SK-MEL-5 (cell line): Measurements from ENCODE around the gene APOC1. TPM values are rescaled to one million over a fixed set of nuclear protein-coding genes. Genes with fewer than 3 reads are reported as not detected.
"Not testable (repeated sequence)": the region's sequence is repeated elsewhere in the genome, so short reads cannot be mapped to it uniquely, and the experiment has no call there.

Source experiments
- DNase-seq: peaks from one replicate; pipeline ENCODE4 v3.0.0-alpha.2; 2016; ENCODE audit warnings: low read depth, low spot score
- in situ Hi-C: cut with HindIII; loops from 2 replicates; pipeline ENCODE4 v1.10.0; 2016; ENCODE audit warnings: low sequenced_read_pairs, high pct_unique_total_duplicates, low pct_unique_long_range_greater_than_20kb
- polyA plus RNA-seq, 2 experiments: library from polyadenylated mRNA; depleted of rRNA; stranded (reverse); fragments of >200 nt; gene quantifications; 2 replicates each; pipeline ENCODE4 v1.2.3, GENCODE V29; 2015
- total RNA-seq: library from RNA; depleted of rRNA; stranded (reverse); fragments of >200 nt; shearing (Covaris generic); gene quantifications from 2 replicates; pipeline ENCODE4 v1.2.3, GENCODE V29; 2014; rRNA removed

APOC1 gene
- total RNA-seq = 17.3 and 34.2 TPM in 2 replicates
- 10.3 and 18.6 TPM in 2 replicates for polyA plus RNA-seq (2015; cell fraction: cytosol; rRNA removed)
- polyA plus RNA-seq (2015; cell fraction: nucleus; rRNA removed) = not detected in 2 replicates

GRCh38 chr19:44914433-44915206 lies at the start of gene APOC1:
Gene APOC1 (plus strand): TSS chr19:44914608. CDS start chr19:44914892, 284 bp downstream.
- in situ Hi-C loops = not testable (repeated sequence)
- DNase-seq = peak; percentile 90

GRCh38 chr19:44865196-44865767 lies 49.1 kb upstream of the APOC1 start:
- DNase-seq = no peak
- in situ Hi-C loops = no loop called here

GRCh38 chr19:44866664-44867063 lies 47.7 kb upstream of the APOC1 start:
- no peak for DNase-seq
- in situ Hi-C loops = no loop called here

GRCh38 chr19:44867578-44867977 lies 46.8 kb upstream of the APOC1 start:
- in situ Hi-C loops = no loop called here

GRCh38 chr19:44869733-44870470 lies 44.5 kb upstream of the APOC1 start:
- in situ Hi-C loops = no loop called here
- DNase-seq = no peak

More at GRCh38 chr19:44867578-44867977, 46.8 kb upstream of the APOC1 start:
- no peak for DNase-seq

- in situ Hi-C loops = no loop called here
- DNase-seq = no peak
Measured at GRCh38 chr19:44871809-44872208, 42.6 kb upstream of the APOC1 start.

- no peak for DNase-seq
- in situ Hi-C loops = no loop called here
Measured at GRCh38 chr19:44872661-44873060, 41.7 kb upstream of the APOC1 start.

GRCh38 chr19:44874317-44874716 lies 40.1 kb upstream of the APOC1 start:
- in situ Hi-C loops = no loop called here
- DNase-seq = no peak

- DNase-seq = no peak
- in situ Hi-C loops = no loop called here
Measured at GRCh38 chr19:44875666-44876451, 38.5 kb upstream of the APOC1 start.

- DNase-seq = no peak
- in situ Hi-C loops = no loop called here
Measured at GRCh38 chr19:44876930-44877535, 37.4 kb upstream of the APOC1 start.

- DNase-seq = no peak
- in situ Hi-C loops = no loop called here
Measured at GRCh38 chr19:44878120-44878865, 36.1 kb upstream of the APOC1 start.

GRCh38 chr19:44879309-44880065 lies 34.9 kb upstream of the APOC1 start:
- in situ Hi-C loops = no loop called here
- no peak for DNase-seq

GRCh38 chr19:44882063-44882462 lies 32.3 kb upstream of the APOC1 start:
- in situ Hi-C loops = no loop called here

GRCh38 chr19:44882619-44883397 lies 31.6 kb upstream of the APOC1 start:
- DNase-seq, in situ Hi-C loops: not testable (repeated sequence)

More at GRCh38 chr19:44882063-44882462, 32.3 kb upstream of the APOC1 start:
- DNase-seq = no peak

- in situ Hi-C loops = no loop called here
- DNase-seq = no peak
Measured at GRCh38 chr19:44883922-44884321, 30.5 kb upstream of the APOC1 start.
